H7 (cell line): ENCODE results near the gene DNAH2. TPM values are rescaled to one million over a fixed set of nuclear protein-coding genes. Genes with fewer than 3 reads are reported as not detected.

Source experiments
- DNase-seq: peaks from one replicate; pipeline ENCODE4 v3.0.0; 2012
- H3K27me3 ChIP-seq: 2 replicates; pipeline ENCODE4 v1.6.0; 2011; ENCODE audit warnings: mild to moderate bottlenecking, low read length; ENCODE audit not compliant: control insufficient read depth, insufficient read depth
- H3K36me3 ChIP-seq: replicated peaks from 2 replicates; pipeline ENCODE4 v1.5.1; 2011; ENCODE audit warnings: low read length; ENCODE audit not compliant: control insufficient read depth, insufficient read depth
- H3K4me3 ChIP-seq: 2 replicates; pipeline ENCODE4 v1.5.1; 2011; ENCODE audit warnings: low read depth, mild to moderate bottlenecking, control low read depth, low read length, moderate library complexity; ENCODE audit not compliant: insufficient read depth
- total RNA-seq: library from RNA; depleted of rRNA; stranded (reverse); fragments of >200 nt; shearing (Covaris generic); gene quantifications from 2 replicates; pipeline ENCODE4 v1.2.3, GENCODE V29; 2014; rRNA removed

DNAH2 gene, protein sequence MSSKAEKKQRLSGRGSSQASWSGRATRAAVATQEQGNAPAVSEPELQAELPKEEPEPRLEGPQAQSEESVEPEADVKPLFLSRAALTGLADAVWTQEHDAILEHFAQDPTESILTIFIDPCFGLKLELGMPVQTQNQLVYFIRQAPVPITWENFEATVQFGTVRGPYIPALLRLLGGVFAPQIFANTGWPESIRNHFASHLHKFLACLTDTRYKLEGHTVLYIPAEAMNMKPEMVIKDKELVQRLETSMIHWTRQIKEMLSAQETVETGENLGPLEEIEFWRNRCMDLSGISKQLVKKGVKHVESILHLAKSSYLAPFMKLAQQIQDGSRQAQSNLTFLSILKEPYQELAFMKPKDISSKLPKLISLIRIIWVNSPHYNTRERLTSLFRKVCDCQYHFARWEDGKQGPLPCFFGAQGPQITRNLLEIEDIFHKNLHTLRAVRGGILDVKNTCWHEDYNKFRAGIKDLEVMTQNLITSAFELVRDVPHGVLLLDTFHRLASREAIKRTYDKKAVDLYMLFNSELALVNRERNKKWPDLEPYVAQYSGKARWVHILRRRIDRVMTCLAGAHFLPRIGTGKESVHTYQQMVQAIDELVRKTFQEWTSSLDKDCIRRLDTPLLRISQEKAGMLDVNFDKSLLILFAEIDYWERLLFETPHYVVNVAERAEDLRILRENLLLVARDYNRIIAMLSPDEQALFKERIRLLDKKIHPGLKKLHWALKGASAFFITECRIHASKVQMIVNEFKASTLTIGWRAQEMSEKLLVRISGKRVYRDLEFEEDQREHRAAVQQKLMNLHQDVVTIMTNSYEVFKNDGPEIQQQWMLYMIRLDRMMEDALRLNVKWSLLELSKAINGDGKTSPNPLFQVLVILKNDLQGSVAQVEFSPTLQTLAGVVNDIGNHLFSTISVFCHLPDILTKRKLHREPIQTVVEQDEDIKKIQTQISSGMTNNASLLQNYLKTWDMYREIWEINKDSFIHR (N-terminal part only)
- 0.11 and 0.24 TPM in 2 replicates for total RNA-seq

DNA sequence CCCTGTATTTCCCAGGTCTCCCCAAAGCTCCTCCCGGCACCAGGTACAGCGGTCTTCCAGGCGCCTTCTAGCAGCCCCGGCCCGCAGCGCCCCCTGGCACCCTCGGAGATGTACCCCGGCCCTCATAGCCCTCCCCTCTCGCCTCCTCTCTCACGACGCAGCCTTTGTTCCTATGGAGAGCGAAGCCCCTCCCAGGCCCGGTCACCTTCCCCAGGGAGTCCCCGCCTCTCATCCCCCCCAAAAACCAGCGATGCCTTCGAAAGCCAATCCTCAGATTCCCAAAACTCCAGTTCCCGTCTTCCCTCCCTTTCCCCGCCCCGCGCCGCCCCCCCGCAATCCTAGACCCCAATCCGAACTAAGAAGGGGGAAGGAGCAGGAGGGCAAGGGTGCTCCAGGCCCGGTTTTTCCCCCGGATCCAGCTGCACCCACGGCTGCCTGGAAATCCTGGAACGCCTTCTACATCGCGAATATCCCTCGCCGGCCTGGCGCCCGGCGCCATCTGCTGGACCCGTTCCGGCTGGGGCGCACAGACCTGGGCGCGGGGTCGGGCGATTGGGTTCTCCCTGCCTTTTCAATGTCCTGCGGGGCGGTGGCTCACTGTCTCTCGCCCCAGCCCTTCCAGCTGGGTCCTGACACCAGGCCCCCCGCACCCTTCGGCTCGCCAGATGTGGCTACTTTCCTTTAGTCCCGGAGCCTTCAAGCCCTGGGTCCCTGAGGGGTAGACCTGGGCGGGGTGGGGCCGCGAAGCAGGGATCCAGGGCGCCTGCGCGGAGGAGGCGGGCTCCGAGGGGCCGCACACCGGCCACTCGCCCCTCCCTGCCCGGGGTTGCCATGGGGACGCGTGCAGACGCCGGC is at the start of gene DNAH2:
Gene DNAH2 (plus strand): TSS at position 844 of the 855 bp plus-strand sequence. CDS start 1,991 bp downstream, outside the sequence.
- peaks cover 23% of the 10 kb centered on the region for H3K27me3 ChIP-seq
- H3K4me3 ChIP-seq = peak within 1 kb of the TSS; percentile 67
- DNase-seq = peak; percentile 99
- H3K36me3 ChIP-seq = no peaks in the 10 kb centered on the region

- H3K27me3 ChIP-seq = no peaks in the 10 kb centered on the region
- H3K36me3 ChIP-seq = peaks cover 30% of the 10 kb centered on the region
- no peak for DNase-seq
- H3K4me3 ChIP-seq = no peak overlapping the region
Observed at GRCh38 chr17:7668482-7668881, 49.1 kb upstream of the DNAH2 start.

GRCh38 chr17:7673239-7673638 is 44.3 kb upstream of the DNAH2 start:
- H3K4me3 ChIP-seq = no peak overlapping the region
- DNase-seq = peak; percentile 73
- peaks cover 47% of the 10 kb centered on the region for H3K36me3 ChIP-seq
- no peaks in the 10 kb centered on the region for H3K27me3 ChIP-seq

- H3K4me3 ChIP-seq = no peak overlapping the region
- H3K27me3 ChIP-seq = no peaks in the 10 kb centered on the region
- peaks cover 42% of the 10 kb centered on the region for H3K36me3 ChIP-seq
- DNase-seq = peak; percentile 13
Observed at GRCh38 chr17:7674934-7675333, 42.6 kb upstream of the DNAH2 start.

- Histone ChIP-seq H3K27me3 (no peaks in the 10 kb centered on the region), H3K4me3 (no peak overlapping the region), H3K36me3 (peaks cover 33% of the 10 kb centered on the region)
- peak; percentile 69 for DNase-seq
Observed at GRCh38 chr17:7676533-7676932, 41.0 kb upstream of the DNAH2 start.

GRCh38 chr17:7677388-7678067 is 40.0 kb upstream of the DNAH2 start:
- Histone ChIP-seq H3K27me3 (no peaks in the 10 kb centered on the region), H3K36me3 (peaks cover 28% of the 10 kb centered on the region), H3K4me3 (no peak overlapping the region)
- peak; percentile 79 for DNase-seq

GRCh38 chr17:7684851-7685532 is 32.6 kb upstream of the DNAH2 start:
- peak overlapping the region; percentile 98 for H3K4me3 ChIP-seq
- DNase-seq = no peak
- H3K27me3 ChIP-seq = no peaks in the 10 kb centered on the region
- H3K36me3 ChIP-seq = no peaks in the 10 kb centered on the region

DNA sequence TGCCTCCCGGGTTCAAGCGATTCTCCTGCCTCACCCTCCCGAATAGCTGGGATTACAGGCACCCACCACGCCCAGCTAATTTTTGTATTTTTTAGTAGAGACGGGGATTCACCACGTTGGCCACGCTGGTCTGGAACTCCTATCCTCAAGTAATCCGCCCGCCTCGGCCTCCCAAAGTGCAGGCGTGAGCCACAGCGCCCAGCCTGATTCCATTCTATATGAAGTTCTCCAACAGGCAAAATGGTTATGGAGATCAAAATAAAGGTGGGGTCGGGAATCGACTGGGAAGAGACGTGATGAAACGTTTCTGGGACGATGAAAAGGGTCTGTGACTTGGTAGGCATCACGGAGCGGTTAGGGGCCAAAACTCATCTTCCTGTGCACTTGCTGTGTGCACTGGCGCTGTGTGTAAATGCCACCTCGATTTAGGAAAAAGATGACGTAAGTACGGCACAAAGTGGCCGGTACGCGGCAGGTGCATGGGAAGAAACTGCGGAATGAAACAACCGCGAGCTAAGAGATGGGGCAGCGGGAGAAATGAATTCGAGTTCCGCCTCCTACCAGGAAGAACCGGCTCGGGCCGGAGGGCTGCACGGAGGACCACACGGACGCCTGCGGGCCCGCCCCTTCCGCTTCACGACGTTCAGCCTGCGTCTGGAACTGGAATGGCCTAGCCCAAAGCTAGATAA is 31.9 kb upstream of the DNAH2 start:
- Histone ChIP-seq H3K4me3 (peak overlapping the region; percentile 98), H3K36me3 (no peaks in the 10 kb centered on the region), H3K27me3 (no peaks in the 10 kb centered on the region)
- peak; percentile 91 for DNase-seq

- Histone ChIP-seq H3K27me3 (no peaks in the 10 kb centered on the region), H3K4me3 (peak overlapping the region; percentile 98), H3K36me3 (no peaks in the 10 kb centered on the region; the same call in 1 of the 2 replicates)
- peak; percentile 77 for DNase-seq
Observed at GRCh38 chr17:7686222-7687071, 31.1 kb upstream of the DNAH2 start.

DNA sequence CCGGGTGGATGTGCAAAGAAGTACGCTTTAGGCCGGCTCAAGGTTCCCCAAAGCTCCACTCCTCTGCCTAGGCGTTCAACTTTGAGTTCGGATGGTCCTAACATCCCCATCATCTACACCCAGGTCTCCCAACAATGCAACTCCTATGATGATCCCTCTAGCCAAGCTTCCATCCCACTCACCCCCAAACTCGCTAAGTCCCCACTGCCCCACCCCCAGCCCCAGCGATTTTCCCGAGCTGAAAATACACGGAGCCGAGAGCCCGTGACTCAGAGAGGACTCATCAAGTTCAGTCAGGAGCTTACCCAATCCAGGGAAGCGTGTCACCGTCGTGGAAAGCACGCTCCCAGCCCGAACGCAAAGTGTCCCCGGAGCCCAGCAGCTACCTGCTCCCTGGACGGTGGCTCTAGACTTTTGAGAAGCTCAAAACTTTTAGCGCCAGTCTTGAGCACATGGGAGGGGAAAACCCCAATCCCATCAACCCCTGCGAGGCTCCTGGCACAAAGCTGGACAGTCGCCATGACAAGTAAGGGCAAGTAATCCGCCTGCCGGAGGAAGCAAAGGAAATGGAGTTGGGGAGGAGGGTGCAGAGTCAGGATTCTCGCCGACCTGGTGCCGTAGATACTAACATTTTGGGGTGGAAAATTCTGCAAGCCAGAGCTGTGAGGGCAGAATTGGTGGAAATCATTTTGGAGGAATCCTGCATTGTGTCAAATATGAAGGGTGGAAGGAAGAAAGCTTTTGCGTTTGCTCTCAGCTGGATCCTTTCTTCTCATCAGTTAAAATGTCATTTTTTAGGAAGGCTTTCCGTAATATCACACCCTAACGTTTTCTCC is 30.3 kb upstream of the DNAH2 start, which contains the start of gene TP53:
Gene TP53 (minus strand): TSS at position 419 of the 836 bp plus-strand sequence. CDS start 10,896 bp downstream, outside the sequence.
- peak; percentile 87 for DNase-seq
- no peaks in the 10 kb centered on the region; the same call in 1 of the 2 replicates for H3K36me3 ChIP-seq
- peak within 1 kb of the TSS; percentile 98 for H3K4me3 ChIP-seq
- no peaks in the 10 kb centered on the region for H3K27me3 ChIP-seq
